GM18868 (cell line): ENCODE data around the gene DIS3L2.
A peak's percentile ranks its signal among the peaks of the same experiment; 100 is the strongest.

Experiments
- ATAC-seq: cut with Tn5 transposase; IDR thresholded peaks from one replicate; pipeline ENCODE4 v1.9.1; 2021; ENCODE audit warnings: mild to moderate bottlenecking, moderate library complexity; ENCODE audit not compliant: unreplicated experiment

Gene DIS3L2

DNA sequence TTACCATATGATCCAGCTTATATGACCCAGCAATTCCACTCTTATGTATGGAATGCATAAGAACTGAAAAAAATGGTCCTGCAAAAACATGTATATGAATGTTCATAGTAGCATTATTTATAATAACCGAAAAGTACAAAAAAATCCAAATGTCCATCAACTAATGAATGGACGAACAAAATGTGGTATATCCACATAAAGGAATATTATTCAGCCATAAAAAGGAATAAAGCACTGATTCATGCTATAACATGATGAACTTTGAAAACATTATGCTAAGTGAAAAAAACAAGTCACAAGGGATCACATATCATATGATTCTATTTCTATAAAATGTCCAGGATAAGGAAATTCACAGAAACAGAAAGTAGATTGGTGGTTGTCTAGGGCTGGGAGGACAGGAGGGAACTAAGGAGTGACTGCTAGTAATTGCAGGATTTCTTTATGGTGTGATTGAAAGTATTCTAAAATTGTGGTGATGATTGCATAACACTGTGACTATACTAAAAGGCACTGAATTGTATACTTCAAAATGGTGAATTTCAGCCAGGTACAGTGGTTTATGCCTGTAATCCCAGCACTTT, 10.0 kb upstream of the DIS3L2 start:
- no peak for ATAC-seq

DNA sequence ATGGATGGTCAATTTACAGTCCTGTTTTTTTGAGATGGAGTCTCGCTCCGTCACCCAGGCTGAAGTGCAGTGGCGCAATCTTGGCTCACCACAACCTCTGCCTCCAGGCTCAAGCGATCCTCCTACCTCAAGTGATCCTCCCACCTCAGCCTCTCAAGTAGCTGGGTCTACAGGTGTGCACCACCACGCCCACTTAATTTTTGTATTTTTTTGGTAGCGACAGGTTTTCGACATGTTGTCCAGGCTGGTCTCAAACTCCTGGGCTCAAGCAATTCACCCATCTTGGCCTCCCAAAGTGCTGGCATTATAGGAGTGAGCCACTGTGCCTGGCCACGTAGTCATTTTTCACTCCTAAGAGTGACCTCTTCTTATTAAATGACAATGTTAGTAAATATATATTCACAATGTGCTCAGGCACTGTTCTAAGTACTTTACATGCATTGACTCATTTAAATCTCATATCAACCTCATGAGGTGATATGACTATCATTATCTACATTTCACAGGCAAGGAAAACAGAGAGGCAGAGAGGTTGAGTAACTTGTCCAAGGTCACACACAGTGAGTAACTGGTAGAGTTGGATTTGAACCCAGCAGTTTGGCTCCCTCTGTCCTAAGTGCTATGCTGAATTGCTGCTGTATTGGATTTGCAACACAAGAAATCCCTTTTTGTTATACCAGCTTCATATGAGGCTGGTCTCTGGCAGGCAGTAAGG, 5.6 kb upstream of the DIS3L2 start:
- no peak for ATAC-seq

- ATAC-seq: no peak
Measured at GRCh38 chr2:231957913-231958763, 3.4 kb upstream of the DIS3L2 start.

DNA sequence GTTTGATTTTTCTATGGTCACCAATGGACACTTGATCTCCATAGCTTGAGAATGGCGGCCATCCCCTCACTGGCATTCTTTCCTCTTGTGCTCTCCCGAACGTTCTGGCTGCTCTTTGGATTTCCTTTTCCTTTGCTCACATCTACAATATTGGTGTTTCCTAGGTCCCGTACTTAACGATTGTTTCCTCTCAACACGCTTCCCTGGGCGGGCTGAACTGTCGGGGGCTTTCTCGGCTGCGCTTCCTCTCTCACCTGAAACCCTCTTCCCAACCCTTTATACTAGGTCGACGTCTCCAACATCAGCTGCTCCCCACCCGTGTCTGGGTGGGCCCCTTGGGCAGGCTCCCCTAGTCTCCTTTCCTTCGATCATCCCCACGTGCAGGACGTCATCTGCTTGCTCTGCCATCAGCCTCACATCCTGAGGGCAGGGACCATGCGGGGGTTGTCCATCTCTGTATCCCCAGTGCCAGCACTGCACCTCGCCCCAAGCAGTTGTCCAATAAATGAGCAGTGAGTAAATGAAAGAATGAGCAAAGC, 634 bp upstream of the DIS3L2 start:
- ATAC-seq: peak; percentile 29

GRCh38 chr2:231965102-231965501, 3.6 kb downstream of the DIS3L2 start:
- no peak for ATAC-seq

DNA sequence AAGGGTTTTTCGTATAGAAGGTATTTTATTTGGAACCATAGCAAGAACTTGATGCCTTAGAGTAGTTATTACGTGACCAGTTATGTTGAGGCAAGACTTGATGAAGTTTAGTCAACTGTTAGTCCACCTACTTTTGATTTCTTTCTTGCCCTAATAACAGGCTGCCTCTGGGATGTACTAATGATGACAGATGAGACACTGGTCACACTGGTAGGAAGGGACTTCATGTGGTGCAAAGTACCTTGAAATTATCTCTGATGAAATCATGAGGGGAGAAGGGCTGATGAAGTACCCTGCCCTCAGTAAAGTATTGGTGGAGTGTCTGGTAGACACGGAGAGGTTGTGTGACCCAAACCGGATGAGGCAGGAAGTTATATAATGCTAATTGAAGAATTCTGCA, 5.4 kb downstream of the DIS3L2 start:
- no peak for ATAC-seq

DNA sequence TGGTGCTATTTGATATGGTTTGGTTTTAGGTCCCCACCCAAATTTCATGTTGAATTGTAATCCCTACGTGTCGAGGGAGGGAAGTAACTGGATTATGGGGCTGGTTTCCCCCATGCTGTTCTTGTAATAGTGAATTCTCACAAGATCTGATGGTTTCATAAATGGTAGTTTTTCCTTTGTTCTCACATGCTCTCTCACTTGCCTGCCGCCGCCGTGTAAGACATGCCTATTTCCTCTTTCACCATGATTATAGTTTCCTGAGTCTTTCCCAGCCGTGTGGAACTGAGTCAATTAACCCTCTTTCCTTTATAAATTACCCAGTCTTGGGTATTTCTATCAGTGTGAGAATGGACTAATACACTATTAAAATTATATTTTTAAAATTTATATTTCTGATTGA, 7.3 kb downstream of the DIS3L2 start:
- ATAC-seq: no peak

- ATAC-seq: no peak
Measured at GRCh38 chr2:231970461-231970860, 8.9 kb downstream of the DIS3L2 start.

- no peak for ATAC-seq
Measured at GRCh38 chr2:231975001-231975400, 13.5 kb downstream of the DIS3L2 start.

DNA sequence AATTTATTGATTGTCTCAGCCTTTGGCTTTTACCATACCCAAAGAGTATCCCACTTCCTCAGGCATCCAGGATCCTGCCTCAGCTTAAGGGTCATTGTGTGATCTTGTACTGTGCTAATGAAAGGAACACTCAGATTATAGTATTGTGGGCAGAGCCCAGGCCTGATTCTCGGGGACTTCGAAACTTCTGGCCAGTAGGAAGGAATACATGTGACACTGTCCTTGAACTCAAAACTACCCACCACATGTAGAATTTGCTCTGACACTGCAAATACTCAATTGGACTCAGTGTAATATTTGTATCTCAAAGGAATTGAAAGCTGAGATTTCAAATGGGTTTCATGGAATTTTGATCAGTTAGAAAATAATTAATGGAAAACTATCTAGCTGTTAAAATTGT, 15.9 kb downstream of the DIS3L2 start:
- no peak for ATAC-seq

DNA sequence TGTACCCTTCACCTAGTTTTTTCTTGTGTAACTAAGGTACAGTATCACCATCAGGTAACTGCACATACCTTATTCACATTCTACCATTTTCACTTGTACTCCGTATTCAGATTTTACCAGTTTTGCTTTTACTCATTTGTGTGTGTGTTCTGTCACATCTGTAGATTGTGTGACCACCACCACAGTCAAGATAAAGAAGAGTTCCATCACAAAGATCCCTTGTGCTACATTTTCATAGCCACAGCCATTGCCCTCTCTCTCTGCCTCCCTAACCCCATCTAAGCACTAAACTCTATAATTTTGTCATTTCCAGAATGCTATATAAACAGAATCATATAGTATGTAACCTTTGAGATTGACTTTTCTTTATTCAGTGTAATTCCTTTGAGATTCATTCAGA, 23.5 kb downstream of the DIS3L2 start:
- ATAC-seq: no peak

- no peak for ATAC-seq
Measured at GRCh38 chr2:231985823-231986261, 24.3 kb downstream of the DIS3L2 start.

DNA sequence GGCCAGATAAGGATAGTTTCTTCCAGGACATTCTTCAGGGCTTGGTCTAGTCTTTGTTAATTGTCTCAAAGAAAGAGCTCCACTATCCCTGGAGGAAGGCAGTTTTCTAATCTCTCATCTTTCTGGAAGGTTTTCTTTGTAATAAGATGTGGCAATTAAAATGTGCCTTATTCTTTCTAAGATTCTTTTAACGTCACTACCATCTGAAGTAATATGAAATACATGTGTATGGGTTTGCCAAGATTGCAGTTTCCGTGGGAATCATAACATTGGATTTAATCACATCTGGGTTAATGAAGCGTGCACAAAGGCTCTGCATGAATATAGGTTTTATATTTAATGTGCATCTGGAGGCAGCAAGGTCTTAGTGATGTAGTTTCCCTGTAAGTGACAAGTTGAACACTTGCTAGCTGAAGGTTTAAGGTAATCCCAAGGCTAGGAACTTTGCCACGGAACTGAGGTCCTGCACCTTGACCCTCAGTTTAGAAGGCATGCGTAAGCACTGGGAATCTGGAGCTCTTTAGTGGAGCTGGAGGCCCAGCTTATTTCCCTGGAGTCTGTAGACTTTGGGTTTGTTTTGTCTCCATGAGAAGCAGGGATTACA, 25.7 kb downstream of the DIS3L2 start:
- ATAC-seq: no peak

- ATAC-seq: no peak
Measured at GRCh38 chr2:231988179-231988866, 26.8 kb downstream of the DIS3L2 start.

GRCh38 chr2:231991664-231992063, 30.2 kb downstream of the DIS3L2 start:
- no peak for ATAC-seq

- no peak for ATAC-seq
Measured at GRCh38 chr2:231992888-231993287, 31.4 kb downstream of the DIS3L2 start.

GRCh38 chr2:231996797-231997540, 35.5 kb downstream of the DIS3L2 start:
- no peak for ATAC-seq

DNA sequence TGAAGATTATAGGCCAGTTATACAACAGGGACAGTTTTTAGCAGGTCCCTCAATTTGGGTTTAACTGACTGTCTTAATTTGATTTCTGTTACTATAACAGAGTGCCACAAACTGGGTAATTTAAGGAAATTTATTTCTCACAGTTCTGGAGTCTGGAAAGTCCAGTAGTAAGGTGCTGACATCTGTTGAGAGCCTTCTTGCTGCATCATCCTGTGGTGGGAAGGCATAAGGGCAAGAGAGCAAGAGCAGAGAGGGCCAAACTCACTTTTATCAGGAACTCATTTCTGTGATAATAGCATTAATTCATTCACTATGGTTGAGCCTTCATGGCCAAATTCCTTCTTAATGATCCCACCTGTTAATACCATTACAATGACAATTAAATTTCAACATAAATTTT, 36.5 kb downstream of the DIS3L2 start:
- ATAC-seq: no peak

DNA sequence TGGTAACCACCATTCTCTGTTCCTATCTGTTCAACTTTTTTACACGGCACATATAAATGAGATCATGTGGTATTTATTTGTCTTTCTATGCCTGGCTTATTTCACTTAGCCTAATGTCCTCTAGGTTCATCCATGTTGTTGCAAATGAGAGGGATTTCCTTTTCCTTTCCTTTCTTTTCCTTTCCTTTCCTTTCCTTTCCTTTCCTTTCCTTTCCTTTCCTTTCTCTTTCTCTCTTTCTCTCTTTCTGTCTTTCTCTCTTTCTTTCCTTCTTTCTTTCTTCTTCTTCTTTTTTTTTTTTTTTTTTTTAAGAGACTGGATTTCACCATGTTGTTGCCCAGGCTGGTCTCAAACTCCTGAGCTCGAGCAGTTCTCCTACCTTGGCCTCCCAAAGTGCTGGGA, 38.9 kb downstream of the DIS3L2 start:
- ATAC-seq: no peak

DNA sequence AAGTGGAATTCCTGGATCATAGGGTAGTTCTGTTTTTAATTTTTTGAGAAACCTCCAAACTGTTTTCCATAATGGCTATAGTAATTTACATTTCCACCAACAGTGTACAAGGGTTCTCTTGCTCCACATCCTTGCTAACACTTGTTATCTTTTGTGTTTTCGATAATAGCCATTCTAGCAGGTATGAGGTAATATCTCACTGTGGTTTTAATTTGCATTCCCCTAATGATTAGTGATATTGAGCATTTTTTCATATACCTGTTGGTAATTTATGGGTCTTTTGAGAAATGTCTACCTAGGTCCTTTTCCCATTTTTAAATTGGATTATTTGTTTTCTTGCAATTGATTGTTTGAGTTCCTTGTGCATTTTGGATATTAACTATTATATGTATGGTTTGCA, 39.6 kb downstream of the DIS3L2 start:
- no peak for ATAC-seq
